HAP-1 (cell line): ENCODE measurements around the gene FAIM.
"Not testable (repeated sequence)": the region's sequence is repeated elsewhere in the genome, so short reads cannot be mapped to it uniquely, and the experiment has no call there.

Source experiments
- DNase-seq, 2 experiments: peaks; one replicate each; pipeline ENCODE4 v3.0.0-alpha.2; 2016 to 2020; ENCODE audit warnings: low spot score in 2 of 2
- H3K27me3 ChIP-seq: fragments of 250-450 bp; sonication (Bioruptor Pico); 2 replicates; pipeline ENCODE4 v1.5.1; 2020; ENCODE audit warnings: low read depth, mild to moderate bottlenecking, moderate library complexity
- H3K36me3 ChIP-seq: fragments of 250-450 bp; sonication (Bioruptor Pico); replicated peaks from 2 replicates; pipeline ENCODE4 v1.5.1; 2020; ENCODE audit warnings: mild to moderate bottlenecking
- H3K4me1 ChIP-seq: fragments of 250-450 bp; sonication (Bioruptor Pico); 2 replicates; pipeline ENCODE4 v1.5.1; 2020; ENCODE audit warnings: mild to moderate bottlenecking
- H3K4me3 ChIP-seq: fragments of 250-450 bp; sonication (Bioruptor Pico); 2 replicates; pipeline ENCODE4 v1.5.1; 2020; ENCODE audit warnings: mild to moderate bottlenecking, moderate library complexity
- H3K9me3 ChIP-seq: fragments of 250-450 bp; sonication (Bioruptor Pico); 2 replicates; pipeline ENCODE4 v1.5.1; 2020; ENCODE audit warnings: mild to moderate bottlenecking, moderate library complexity
- in situ Hi-C: fragments of 300-500 bp; cut with MboI; formaldehyde crosslinking; loops from 3 replicates; pipeline ENCODE4 v1.14.3; 2020; ENCODE audit warnings: low sequenced_read_pairs, inconsistent platforms, mixed read lengths

FAIM gene

GRCh38 chr3:138675393-138675792 lies 66.8 kb downstream of the FAIM start:
- no peak for DNase-seq
- in situ Hi-C loops: no loop called here
- Histone ChIP-seq H3K36me3 (peaks cover 3% of the 10 kb centered on the region), H3K9me3 (0 out of 2 replicates have a peak, but pooled peaks cover 6% of the 10 kb centered on the region), H3K27me3 (no peaks in the 10 kb centered on the region), H3K4me1 (peaks cover 4% of the 10 kb centered on the region), H3K4me3 (no peak overlapping the region)

- Histone ChIP-seq H3K27me3 (no peaks in the 10 kb centered on the region), H3K36me3 (peaks cover 3% of the 10 kb centered on the region), H3K9me3 (0 out of 2 replicates have a peak, but pooled peaks cover 6% of the 10 kb centered on the region), H3K4me1 (peaks cover 2% of the 10 kb centered on the region; the same call in 1 of the 2 replicates), H3K4me3 (no peak overlapping the region)
- DNase-seq: no peak
- in situ Hi-C loops: no loop called here
Observed at GRCh38 chr3:138678086-138678485, 69.5 kb downstream of the FAIM start.

GRCh38 chr3:138678874-138679392 lies 70.4 kb downstream of the FAIM start:
- no peaks in the 10 kb centered on the region for H3K4me1 ChIP-seq
- in situ Hi-C loops: no loop called here
- 0 out of 2 replicates have a peak, but pooled peaks cover 6% of the 10 kb centered on the region for H3K9me3 ChIP-seq
- no peak overlapping the region for H3K4me3 ChIP-seq
- peaks cover 3% of the 10 kb centered on the region for H3K36me3 ChIP-seq
- no peak for DNase-seq
- H3K27me3 ChIP-seq: no peaks in the 10 kb centered on the region

GRCh38 chr3:138680974-138681373 lies 72.4 kb downstream of the FAIM start:
- H3K9me3 ChIP-seq, H3K27me3 ChIP-seq, in situ Hi-C loops, DNase-seq, H3K4me3 ChIP-seq, H3K36me3 ChIP-seq, H3K4me1 ChIP-seq: not testable (repeated sequence)

GRCh38 chr3:138681463-138682220 lies 73.1 kb downstream of the FAIM start:
- DNase-seq: no peak
- in situ Hi-C loops: no loop called here
- Histone ChIP-seq H3K9me3 (no peaks in the 10 kb centered on the region), H3K4me3 (no peak overlapping the region), H3K27me3 (no peaks in the 10 kb centered on the region), H3K36me3 (peaks cover 6% of the 10 kb centered on the region), H3K4me1 (no peaks in the 10 kb centered on the region)

- DNase-seq: no peak
- Histone ChIP-seq H3K4me3 (no peak overlapping the region), H3K27me3 (no peaks in the 10 kb centered on the region), H3K36me3 (peaks cover 6% of the 10 kb centered on the region), H3K4me1 (no peaks in the 10 kb centered on the region), H3K9me3 (no peaks in the 10 kb centered on the region)
- in situ Hi-C loops: no loop called here
Observed at GRCh38 chr3:138682648-138683047, 74.1 kb downstream of the FAIM start.
